ENCODE measurements around the gene USP43.

- no peak for TF ChIP-seq CTCF (conservative IDR thresholded peaks at IDR 0.05; ENCODE audit: low read depth, low read length)
- TF ChIP-seq EZH2 (IDR thresholded peaks at IDR 0.05; ENCODE audit: borderline replicate concordance, low read depth, low read length, poor library complexity, severe bottlenecking) = no peak
These were observed 123.8 kb downstream of the USP43 start for GRCh38 chr17:9769036-9769695.
